ENCODE results near the gene C9orf153. TPM values are rescaled to one million over a fixed set of nuclear protein-coding genes. Genes with fewer than 3 reads are reported as not detected.

Gene C9orf153
- total and polyA plus RNA-seq, 2 of the 8 experiments (the other 6 are each of a cell fraction or from before 2014, with no cell fraction given) = not detected

GRCh38 chr9:86230858-86231257 is 28.6 kb downstream of the C9orf153 start:
- TF ChIP-seq CHD2 (IDR thresholded peaks at IDR 0.05; ENCODE audit: low read length) (no peak), CEBPB (IDR thresholded peaks at IDR 0.05; ENCODE audit: low read depth, low read length) (no peak), CHD1 (IDR thresholded peaks at IDR 0.05; ENCODE audit: low read depth, low read length) (no peak), RFX5 (IDR thresholded peaks at IDR 0.05; ENCODE audit: borderline replicate concordance, low read depth, low read length) (no peak), EP300 (IDR thresholded peaks at IDR 0.05; ENCODE audit: borderline replicate concordance in 1 of 2, low read depth in 2 of 2, low read length in 2 of 2) (no peak), EZH2 (IDR thresholded peaks at IDR 0.05; ENCODE audit: low read depth, low read length, severe bottlenecking) (no peak), EGR1 (IDR thresholded peaks at IDR 0.05; ENCODE audit: borderline replicate concordance, low read depth, low read length) (no peak), YY1 (IDR thresholded peaks at IDR 0.05; ENCODE audit: low read depth, low read length) (no peak), BRCA1 (IDR thresholded peaks at IDR 0.05; ENCODE audit: low read depth, low read length) (no peak), PHF8 (conservative IDR thresholded peaks at IDR 0.05; ENCODE audit: low read depth, low read length) (no peak), NANOG (IDR thresholded peaks at IDR 0.05; ENCODE audit: insufficient read depth, low read depth, low read length, poor library complexity, severe bottlenecking) (no peak)
- WGBS, 2 experiments (ENCODE audit: extremely low coverage in 1 of 2, insufficient coverage in 1 of 2, insufficient read length in 1 of 2, insufficient replicate concordance in 2 of 2, low coverage in 1 of 2, low lambda C conversion rate in 2 of 2, missing lambda C conversion rate in 1 of 2) = 90% methylated on average over 2 of the region's 2 CpGs; no CpG with 5 or more reads in 1 of the 2 experiments
- Histone ChIP-seq H2BK5ac (ENCODE audit: low read depth, low read length) (no peak overlapping the region), H3K23me2 (ENCODE audit: low read depth, low read length) (no peaks in the 10 kb centered on the region), H4K8ac (ENCODE audit: extremely low read depth, insufficient read depth, low read length) (no peak overlapping the region), H3K14ac (ENCODE audit: insufficient read length) (no peak overlapping the region), H4K20me1 (replicated peaks in 1 of 2; ENCODE audit: control insufficient read depth in 1 of 2, insufficient read depth in 2 of 2, low read length in 2 of 2) (no peaks in the 10 kb centered on the region), H2AK5ac (ENCODE audit: low read depth, low read length) (no peak overlapping the region), H2BK120ac (replicated peaks; ENCODE audit: low read depth, low read length) (no peak overlapping the region), H3K4ac (replicated peaks; ENCODE audit: insufficient read length, low read depth, low read length) (no peak overlapping the region), H4K91ac (replicated peaks; ENCODE audit: insufficient read length, low read length) (no peak overlapping the region), H3K27ac (ENCODE audit: low read depth, low read length) (no peak overlapping the region), H3K4me3 (ENCODE audit: extremely low read depth in 1 of 4, insufficient read depth in 2 of 4, low read depth in 3 of 4, low read length in 4 of 4) (no peak overlapping the region), H4K5ac (ENCODE audit: insufficient read length, low read depth, low read length) (no peak overlapping the region), H3K4me2 (ENCODE audit: insufficient read depth in 1 of 2, low read depth in 2 of 2, low read length in 2 of 2) (no peak overlapping the region), H2BK15ac (ENCODE audit: low read length) (no peak overlapping the region), H3K79me1 (ENCODE audit: low read depth, low read length) (no peaks in the 10 kb centered on the region), H2BK20ac (ENCODE audit: low read length) (no peak overlapping the region), H3K36me3 (ENCODE audit: control insufficient read depth in 2 of 4, insufficient read depth in 4 of 4, low read length in 3 of 4) (no peaks in the 10 kb centered on the region), H3K9me3 (ENCODE audit: insufficient read depth in 2 of 2, low read depth in 1 of 2, low read length in 1 of 2) (no peaks in the 10 kb centered on the region), H3K18ac (ENCODE audit: extremely low read depth, low read length) (no peak overlapping the region), H3K4me1 (replicated peaks in 1 of 4; ENCODE audit: control insufficient read depth in 3 of 4, insufficient read depth in 4 of 4, low read length in 3 of 4) (no peaks in the 10 kb centered on the region), H2BK12ac (ENCODE audit: low read depth, low read length) (no peak overlapping the region), H2AFZ (ENCODE audit: low read length) (no peak overlapping the region), H3K79me2 (ENCODE audit: control insufficient read depth in 1 of 2, insufficient read depth in 2 of 2, low read length in 2 of 2) (no peaks in the 10 kb centered on the region), H3K23ac (ENCODE audit: insufficient read length) (no peak overlapping the region), H3K27me3 (replicated peaks in 1 of 4; ENCODE audit: control insufficient read depth in 3 of 4, extremely low read depth in 1 of 4, insufficient read depth in 3 of 4, low read length in 3 of 4) (no peaks in the 10 kb centered on the region), H3K9ac (replicated peaks in 1 of 4; ENCODE audit: extremely low read depth in 1 of 4, low read depth in 3 of 4, low read length in 3 of 4) (no peak overlapping the region), H3K56ac (replicated peaks; ENCODE audit: insufficient read length, low read depth, low read length) (no peak overlapping the region)
- FAIRE-seq (no peak), DNase-seq (ENCODE audit: low read depth in 1 of 2, low spot score in 2 of 2) (no peak)
- POLR2A ChIA-PET (ENCODE audit: partially characterized antibody) = no interaction called here
- CTCF ChIA-PET (ENCODE audit: partially characterized antibody) = interaction anchor here (1.2 kb wide), 1 partner anchor 131 kb away, joined by 3 read pairs; no protein-coding TSS in a partner anchor

Measured in H1 (cell line).